Measurements from ENCODE around the gene ITGB8.
"Not testable (repeated sequence)": the region's sequence is repeated elsewhere in the genome, so short reads cannot be mapped to it uniquely, and the experiment has no call there.

Gene ITGB8

GRCh38 chr7:20330239-20330927 lies at the start of gene ITGB8:
Gene ITGB8 (plus strand): TSS chr7:20330900. CDS start chr7:20331807, 907 bp downstream.
- DNase-seq: peak; percentile 64

- no peak for DNase-seq
Measured at GRCh38 chr7:20282959-20283358, 47.7 kb upstream of the ITGB8 start.

- DNase-seq: no peak
Measured at GRCh38 chr7:20283385-20283784, 47.3 kb upstream of the ITGB8 start.

DNA sequence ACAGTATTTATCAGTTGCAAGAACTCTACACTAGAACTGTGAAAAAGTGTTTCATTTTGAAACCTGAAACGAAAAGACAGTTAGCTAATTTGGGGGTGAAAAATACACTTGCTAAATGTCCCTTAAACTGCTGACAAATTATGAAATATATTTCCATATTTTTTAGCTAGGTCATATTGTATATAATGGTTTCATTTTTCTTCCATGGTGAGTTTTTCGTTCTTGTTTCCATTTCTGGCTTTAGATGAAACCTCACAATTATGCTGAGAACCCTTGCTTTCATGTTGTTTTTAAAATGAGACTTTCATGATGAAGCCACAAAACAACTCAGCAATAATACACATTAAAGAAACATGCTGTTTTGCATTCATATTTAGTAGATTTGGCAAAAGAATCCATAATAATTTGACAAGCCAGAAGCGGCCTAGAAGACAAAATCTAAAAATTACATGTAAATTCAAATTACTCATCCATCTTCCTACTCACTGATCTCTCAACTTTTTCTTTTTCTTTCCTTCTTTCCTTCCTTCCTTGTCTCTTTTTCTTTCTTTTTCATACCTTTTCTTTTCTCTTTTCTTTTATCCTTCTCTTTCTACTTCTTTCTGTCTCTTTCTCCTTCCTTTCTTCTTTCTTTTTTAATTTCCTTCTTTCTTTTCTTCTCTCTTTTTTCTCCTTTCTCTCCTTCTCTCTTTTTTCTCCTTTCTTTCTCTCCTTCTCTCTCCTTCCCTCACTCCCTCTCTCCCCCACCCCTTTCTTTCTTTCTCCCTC lies 46.5 kb upstream of the ITGB8 start:
- no peak for DNase-seq

GRCh38 chr7:20284771-20285143 lies 45.9 kb upstream of the ITGB8 start:
- no peak for DNase-seq

GRCh38 chr7:20287317-20287716 lies 43.4 kb upstream of the ITGB8 start:
- no peak for DNase-seq

DNA sequence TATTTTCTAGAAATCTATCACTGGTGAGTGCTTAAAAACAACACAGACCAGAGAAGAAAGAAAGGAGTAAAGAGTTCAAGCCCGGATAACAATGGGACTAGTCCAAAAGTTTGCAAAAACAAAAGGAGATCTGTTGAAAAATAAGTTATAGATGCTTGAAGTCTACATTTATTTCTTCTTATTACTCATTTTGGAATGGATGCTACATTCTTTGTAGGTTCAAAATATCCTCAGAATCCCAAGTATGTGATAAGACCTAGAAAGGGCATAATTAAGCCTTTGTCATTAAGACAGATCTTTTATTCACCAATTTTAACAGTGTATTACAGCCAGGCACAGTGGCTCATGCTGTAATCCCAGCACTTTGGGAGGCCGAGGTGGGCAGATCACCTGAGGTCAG lies 42.7 kb upstream of the ITGB8 start:
- DNase-seq: no peak

- no peak for DNase-seq
Measured at GRCh38 chr7:20290505-20291111, 40.1 kb upstream of the ITGB8 start.

DNA sequence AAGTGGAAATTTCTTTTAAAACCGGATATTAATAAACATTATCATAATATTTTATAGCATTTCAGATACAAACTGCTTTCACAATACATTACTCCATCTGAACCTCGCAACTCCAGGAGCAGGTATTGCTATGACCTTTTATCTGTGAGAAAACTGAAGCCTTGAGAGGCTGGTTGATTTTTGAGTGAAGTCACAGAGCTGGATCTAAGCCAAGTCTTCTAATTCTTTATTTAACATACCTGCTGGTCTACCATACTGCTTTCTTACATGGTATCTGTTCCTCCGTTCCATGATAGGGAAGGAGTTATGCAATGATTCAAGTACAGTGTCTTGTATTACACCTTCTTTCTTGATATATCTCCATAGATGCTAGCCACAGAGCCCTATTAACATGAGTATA lies 37.4 kb upstream of the ITGB8 start:
- DNase-seq: no peak

GRCh38 chr7:20296444-20296843 lies 34.3 kb upstream of the ITGB8 start:
- DNase-seq: no peak

DNA sequence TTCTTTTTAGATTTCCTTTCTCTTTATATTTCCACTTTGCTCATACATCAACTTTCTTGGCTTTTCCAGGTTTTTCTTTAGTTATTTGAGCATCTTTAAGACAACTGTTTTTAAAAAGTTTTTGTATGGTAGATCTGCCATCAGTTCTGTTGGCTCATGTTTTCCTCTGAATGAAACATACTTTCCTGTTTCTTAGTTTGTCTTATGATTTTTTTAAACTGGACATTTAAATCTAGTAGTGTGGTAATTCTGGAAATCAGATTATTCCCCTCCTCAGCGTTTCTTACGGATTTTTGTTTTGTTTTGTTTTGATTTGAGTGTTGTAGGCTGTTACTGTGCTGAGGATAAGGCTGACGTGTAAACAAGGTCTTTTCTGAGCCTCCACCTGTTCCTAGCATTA lies 33.8 kb upstream of the ITGB8 start:
- no peak for DNase-seq

GRCh38 chr7:20298486-20298901 lies 32.2 kb upstream of the ITGB8 start:
- no peak for DNase-seq

DNA sequence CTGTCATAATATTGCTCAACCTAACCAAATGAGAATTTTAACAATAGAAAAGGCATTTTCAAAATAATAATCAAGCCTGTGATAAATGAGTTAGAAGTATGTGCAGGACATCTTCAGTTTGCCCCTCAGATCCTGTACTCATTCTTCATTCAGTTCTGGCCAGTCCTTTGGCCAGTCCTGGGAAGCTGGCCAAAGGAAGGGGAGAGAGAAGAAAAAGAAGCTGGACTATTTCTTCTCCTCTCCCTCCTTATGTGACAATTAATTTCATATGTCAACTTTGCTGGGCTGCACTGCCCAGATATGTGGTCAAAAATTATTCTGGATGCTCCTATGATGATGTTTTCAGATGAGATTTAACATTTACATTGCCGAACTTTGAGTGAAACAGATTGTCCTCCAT lies 31.6 kb upstream of the ITGB8 start:
- no peak for DNase-seq

GRCh38 chr7:20299647-20300312 lies 30.9 kb upstream of the ITGB8 start:
- DNase-seq: no peak

DNA sequence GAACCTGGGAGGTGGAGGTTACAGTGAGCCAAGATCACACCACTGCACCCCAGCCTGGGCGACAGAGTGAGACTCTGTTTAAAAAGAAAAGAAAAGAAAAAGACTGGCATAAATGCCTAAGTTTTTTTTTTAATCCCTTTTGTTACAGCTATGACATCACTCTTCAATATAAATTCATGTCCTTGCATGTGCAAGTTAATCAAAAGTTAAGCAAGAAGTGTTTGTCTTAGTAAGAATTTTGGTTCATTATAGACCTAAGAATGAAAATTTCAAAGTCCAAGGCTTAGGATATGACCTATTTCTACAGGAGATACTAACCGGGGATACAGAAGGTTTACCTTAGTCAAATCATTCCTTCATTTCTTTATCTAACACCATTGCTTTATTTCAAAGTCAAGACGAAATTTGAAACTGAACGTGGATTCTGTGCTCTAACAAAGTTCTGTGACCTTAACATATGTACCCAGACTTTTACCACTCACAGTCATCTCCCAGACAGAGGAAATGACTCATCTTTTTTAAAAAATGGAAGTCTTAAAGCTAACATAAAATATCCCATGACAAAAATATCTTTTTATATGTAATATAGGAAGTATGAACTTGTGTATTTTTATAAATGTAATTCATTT lies 29.3 kb upstream of the ITGB8 start:
- no peak for DNase-seq

GRCh38 chr7:20302300-20302699 lies 28.4 kb upstream of the ITGB8 start:
- DNase-seq: not testable (repeated sequence)

DNA sequence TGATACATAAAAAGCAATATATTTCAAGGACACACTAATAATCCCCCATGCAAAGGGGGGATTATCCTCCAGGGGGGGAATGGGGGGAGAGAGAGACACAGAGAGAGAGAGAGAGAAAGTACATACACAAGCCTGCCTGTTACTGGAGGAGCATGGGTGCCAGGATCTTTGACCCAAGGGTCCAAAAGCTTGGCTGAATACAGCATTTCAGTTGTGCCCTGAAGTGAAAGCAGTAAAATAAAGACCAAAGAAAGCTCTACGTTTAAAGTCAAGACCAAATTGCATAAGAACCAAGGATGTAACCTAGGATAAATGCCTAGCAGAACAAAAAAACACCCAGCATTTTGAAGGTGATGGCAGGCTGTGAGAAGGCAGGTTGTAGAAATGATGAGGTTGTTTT lies 27.8 kb upstream of the ITGB8 start:
- no peak for DNase-seq

- no peak for DNase-seq
Measured at GRCh38 chr7:20304366-20304765, 26.3 kb upstream of the ITGB8 start.

- no peak for DNase-seq
Measured at GRCh38 chr7:20305726-20306125, 25.0 kb upstream of the ITGB8 start.

DNA sequence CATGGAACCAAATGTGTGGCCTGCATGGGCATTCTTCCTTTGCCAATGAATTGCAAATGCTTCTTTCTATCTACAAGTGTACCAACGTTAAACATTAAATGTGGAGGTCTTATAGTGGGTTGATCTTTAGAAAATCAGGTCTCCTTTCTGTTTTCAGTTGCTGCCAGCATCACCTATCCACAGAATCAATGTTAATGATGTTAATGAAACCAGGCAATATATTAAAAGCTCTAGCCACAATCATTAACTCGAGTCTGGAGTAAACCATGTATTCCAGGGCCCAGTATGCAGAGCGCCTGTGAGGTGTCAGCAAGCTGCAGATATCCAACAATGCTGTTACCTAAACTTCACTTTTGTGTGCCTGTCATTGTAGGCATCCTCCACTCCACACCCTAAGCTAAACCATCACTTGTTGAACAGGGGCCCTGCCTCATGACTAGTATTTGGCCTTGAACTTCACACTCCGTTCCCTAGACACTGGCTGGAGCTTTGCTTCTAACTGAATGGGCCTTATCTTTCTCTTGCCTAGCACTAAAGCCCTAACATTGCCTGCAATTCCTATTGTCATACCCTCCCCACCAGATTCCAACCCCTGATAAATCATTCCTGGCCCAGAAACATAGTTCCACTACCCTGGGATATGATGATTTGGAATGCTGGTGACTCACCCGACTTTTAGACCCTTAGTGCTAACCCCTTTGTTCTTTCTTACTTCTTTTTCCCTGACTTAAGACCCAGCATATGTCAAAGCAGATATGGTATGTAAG lies 24.3 kb upstream of the ITGB8 start:
- DNase-seq: no peak

DNA sequence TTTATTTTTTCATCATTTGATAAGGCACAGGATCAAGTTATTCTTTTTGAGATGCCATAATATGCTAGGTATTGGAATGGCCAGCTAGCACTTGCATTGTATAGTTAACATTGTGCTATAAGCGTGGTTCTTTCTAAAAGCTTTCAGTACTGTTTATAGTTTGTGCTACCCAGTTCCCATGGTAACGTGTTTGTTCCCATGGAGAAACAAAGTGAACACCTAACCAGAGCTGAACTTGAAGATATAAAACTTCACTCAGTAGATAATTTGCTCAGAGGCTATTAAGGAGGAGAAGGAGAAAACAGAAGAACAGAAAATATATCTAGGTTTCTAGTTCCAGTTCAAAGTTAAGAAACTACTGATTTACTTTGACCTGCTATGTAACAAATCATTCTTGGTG lies 23.6 kb upstream of the ITGB8 start:
- DNase-seq: no peak

DNA sequence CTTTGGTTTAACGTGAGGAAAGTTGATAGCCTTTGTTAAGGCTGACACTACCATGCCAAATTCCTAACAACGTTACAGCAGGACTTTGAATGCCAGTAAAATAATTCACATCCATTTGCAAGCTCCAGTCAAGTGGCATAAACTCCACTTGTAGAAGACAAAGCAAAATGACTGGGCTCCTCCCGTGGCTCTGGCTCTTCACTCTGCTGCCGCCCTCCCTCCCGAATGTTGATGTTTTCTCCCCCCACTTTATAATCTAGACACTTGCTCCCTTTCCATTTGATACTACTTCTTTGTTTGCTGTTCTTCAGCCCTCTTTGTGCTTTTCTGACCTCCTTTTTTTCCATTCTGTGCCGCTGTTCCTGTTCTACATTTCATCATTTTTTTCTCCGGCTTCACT lies 22.8 kb upstream of the ITGB8 start:
- no peak for DNase-seq

Measured in DMS79 (cell line).